ENCODE data around the gene LTBP2.

- TF ChIP-seq POLR2AphosphoS5 (IDR thresholded peaks at IDR 0.05; ENCODE audit: low read depth, low read length) (no peak), ZNF274 (IDR thresholded peaks at IDR 0.05; ENCODE audit: low read depth, low read length) (no peak), EZH2 (IDR thresholded peaks at IDR 0.05) (no peak), MAX (IDR thresholded peaks at IDR 0.05) (no peak), CTCF (IDR thresholded peaks at IDR 0.05 in 2 of 3, conservative IDR thresholded peaks at IDR 0.05 in 1 of 3; ENCODE audit: borderline replicate concordance in 1 of 3, insufficient read depth in 1 of 3, low read depth in 2 of 3, low read length in 2 of 3) (no peak), YY1 (IDR thresholded peaks at IDR 0.05; ENCODE audit: extremely low read depth, insufficient replicate concordance, low read depth, low read length) (no peak)
Measured at GRCh38 chr14:74645756-74646470, 33.9 kb upstream of the LTBP2 start.
